NCI-H2227 (cell line): ENCODE results near the gene PDE7B.
"Not testable (repeated sequence)": the region's sequence is repeated elsewhere in the genome, so short reads cannot be mapped to it uniquely, and the experiment has no call there.

Experiments
- DNase-seq: peaks from one replicate; lab custom pipeline; 2025; ENCODE audit not compliant: unreplicated experiment; lab: John Stamatoyannopoulos, UW

Gene PDE7B

GRCh38 chr6:136095986-136096385 is 244.5 kb downstream of the PDE7B start:
- no peak for DNase-seq

- DNase-seq = no peak
Measured at GRCh38 chr6:136102991-136103688, 251.6 kb downstream of the PDE7B start.

GRCh38 chr6:136103763-136104311 is 252.3 kb downstream of the PDE7B start:
- DNase-seq = peak; percentile 17

GRCh38 chr6:136104556-136104955 is 253.1 kb downstream of the PDE7B start:
- DNase-seq = no peak

GRCh38 chr6:136105797-136106196 is 254.3 kb downstream of the PDE7B start:
- DNase-seq = not testable (repeated sequence)

GRCh38 chr6:136108361-136108945 is 257.0 kb downstream of the PDE7B start:
- DNase-seq = peak; percentile 24

- DNase-seq = no peak
Measured at GRCh38 chr6:136111831-136112230, 260.3 kb downstream of the PDE7B start.

- DNase-seq = no peak
Measured at GRCh38 chr6:136112262-136112661, 260.8 kb downstream of the PDE7B start.

GRCh38 chr6:136113736-136114173 is 262.3 kb downstream of the PDE7B start:
- peak; percentile 93 for DNase-seq

GRCh38 chr6:136114661-136115060 is 263.2 kb downstream of the PDE7B start:
- no peak for DNase-seq

- DNase-seq = no peak
Measured at GRCh38 chr6:136115941-136116340, 264.4 kb downstream of the PDE7B start.

- DNase-seq = no peak
Measured at GRCh38 chr6:136117081-136117480, 265.6 kb downstream of the PDE7B start.

GRCh38 chr6:136118787-136119186 is 267.3 kb downstream of the PDE7B start:
- peak; percentile 4 for DNase-seq

- no peak for DNase-seq
Measured at GRCh38 chr6:136123468-136123867, 272.0 kb downstream of the PDE7B start.

GRCh38 chr6:136125585-136125984 is 274.1 kb downstream of the PDE7B start:
- no peak for DNase-seq

GRCh38 chr6:136127873-136128272 is 276.4 kb downstream of the PDE7B start:
- DNase-seq = peak; percentile 6

GRCh38 chr6:136129365-136129764 is 277.9 kb downstream of the PDE7B start:
- no peak for DNase-seq

- DNase-seq = no peak
Measured at GRCh38 chr6:136134268-136134667, 282.8 kb downstream of the PDE7B start.

GRCh38 chr6:136134751-136135150 is 283.2 kb downstream of the PDE7B start:
- DNase-seq = no peak

GRCh38 chr6:136136274-136136673 is 284.8 kb downstream of the PDE7B start:
- DNase-seq = no peak

- DNase-seq = no peak
Measured at GRCh38 chr6:136137008-136137692, 285.6 kb downstream of the PDE7B start.
